ENCODE results near the gene CNP. TPM values are rescaled to one million over a fixed set of nuclear protein-coding genes. Genes with fewer than 3 reads are reported as not detected.

CNP gene
- total RNA-seq = 51.1 TPM
- long read RNA-seq, full-length matches to known transcripts = 117 of 138 reads
- long read RNA-seq, partial matches to known transcripts = 17 of 138 reads
- long read RNA-seq, other reads (novel, unspliced or antisense) = 4 of 138 reads

DNA sequence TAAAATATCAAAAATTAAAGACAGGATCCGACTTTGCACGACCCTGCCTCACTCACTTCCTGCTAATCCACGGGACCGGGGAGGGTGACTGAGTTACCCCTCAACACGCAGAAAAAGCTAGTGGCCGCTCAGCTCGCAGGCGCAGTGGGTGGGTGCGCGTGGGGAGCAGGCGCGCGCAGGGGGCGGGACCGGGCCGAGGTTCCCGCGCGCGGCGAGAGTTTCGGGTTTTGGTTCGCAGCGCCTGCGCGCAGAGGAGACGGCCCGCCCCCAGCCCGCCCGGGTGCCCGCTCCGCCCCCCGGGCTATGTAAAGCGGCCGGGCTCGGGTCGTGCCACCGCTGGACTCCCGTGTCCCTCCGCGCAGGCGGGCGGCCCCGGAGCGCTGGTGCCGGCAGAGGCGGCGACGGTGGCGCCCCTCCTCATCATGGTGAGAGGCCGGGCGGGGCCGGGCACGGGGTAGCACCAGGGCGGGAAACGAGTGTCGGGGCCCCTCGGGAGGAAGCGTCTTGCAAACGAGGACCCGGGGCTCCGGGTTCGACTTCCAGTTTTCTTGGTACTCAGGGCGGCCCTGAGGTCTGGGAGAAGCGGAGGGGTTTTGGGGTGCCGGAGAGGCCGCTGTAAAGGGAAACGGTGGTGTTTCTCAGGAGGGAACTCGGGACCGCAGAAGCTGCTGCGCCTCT is at the start of gene CNP:
TSS of gene CNP (plus strand) at position 333 of the 678 bp plus-strand sequence. CDS start at position 423, 90 bp downstream.
- TF ChIP-seq, protein P1, sequence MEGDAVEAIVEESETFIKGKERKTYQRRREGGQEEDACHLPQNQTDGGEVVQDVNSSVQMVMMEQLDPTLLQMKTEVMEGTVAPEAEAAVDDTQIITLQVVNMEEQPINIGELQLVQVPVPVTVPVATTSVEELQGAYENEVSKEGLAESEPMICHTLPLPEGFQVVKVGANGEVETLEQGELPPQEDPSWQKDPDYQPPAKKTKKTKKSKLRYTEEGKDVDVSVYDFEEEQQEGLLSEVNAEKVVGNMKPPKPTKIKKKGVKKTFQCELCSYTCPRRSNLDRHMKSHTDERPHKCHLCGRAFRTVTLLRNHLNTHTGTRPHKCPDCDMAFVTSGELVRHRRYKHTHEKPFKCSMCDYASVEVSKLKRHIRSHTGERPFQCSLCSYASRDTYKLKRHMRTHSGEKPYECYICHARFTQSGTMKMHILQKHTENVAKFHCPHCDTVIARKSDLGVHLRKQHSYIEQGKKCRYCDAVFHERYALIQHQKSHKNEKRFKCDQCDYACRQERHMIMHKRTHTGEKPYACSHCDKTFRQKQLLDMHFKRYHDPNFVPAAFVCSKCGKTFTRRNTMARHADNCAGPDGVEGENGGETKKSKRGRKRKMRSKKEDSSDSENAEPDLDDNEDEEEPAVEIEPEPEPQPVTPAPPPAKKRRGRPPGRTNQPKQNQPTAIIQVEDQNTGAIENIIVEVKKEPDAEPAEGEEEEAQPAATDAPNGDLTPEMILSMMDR (IDR thresholded peaks at IDR 0.05) = no peak
- Histone ChIP-seq H3K9me3 (no peaks in the 10 kb centered on the region), H3K4me3 (peak within 1 kb of the TSS; percentile 94), H3K27me3 (no peaks in the 10 kb centered on the region), H3K4me1 (peaks cover 16% of the 10 kb centered on the region), H3K27ac (peak within 1 kb of the TSS; percentile 92), H3K36me3 (peaks cover 15% of the 10 kb centered on the region)
- intact Hi-C loops (cut with DNase I) = loop anchor here (10.0 kb wide), 1 partner anchor 148 kb away; the partner anchor contains the start of gene DHX58
- peak; percentile 94 for ATAC-seq
- peak; percentile 96 for DNase-seq

DNA sequence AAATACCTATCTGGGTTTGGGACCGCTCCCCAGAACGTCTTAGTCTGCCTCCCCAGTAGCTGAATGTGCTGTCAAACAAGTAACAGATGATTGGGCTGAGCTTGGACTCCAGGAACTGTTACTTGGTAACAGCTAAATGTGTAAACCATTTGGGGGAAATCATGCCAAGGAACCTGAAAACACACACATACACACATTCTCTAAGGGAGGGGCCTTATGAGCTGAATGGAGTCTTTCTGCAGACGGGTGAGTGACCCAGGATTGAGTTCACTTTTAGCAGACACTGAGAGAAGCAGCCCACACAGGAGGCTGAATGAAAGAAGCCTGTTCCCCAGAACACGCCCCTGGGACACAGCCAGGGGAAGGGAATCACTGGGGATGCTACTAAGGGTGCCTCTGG is 49.4 kb upstream of the CNP start:
- H3K9me3 ChIP-seq = no peaks in the 10 kb centered on the region
- peak overlapping the region; percentile 99 for H3K4me3 ChIP-seq
- TF ChIP-seq, protein P1 (IDR thresholded peaks at IDR 0.05) = no peak
- ATAC-seq = no peak
- H3K27ac ChIP-seq = no peak overlapping the region
- no peaks in the 10 kb centered on the region for H3K27me3 ChIP-seq
- H3K36me3 ChIP-seq = peaks cover 16% of the 10 kb centered on the region
- H3K4me1 ChIP-seq = peaks cover 19% of the 10 kb centered on the region
- DNase-seq = no peak
- intact Hi-C loops (cut with DNase I) = no loop called here

DNA sequence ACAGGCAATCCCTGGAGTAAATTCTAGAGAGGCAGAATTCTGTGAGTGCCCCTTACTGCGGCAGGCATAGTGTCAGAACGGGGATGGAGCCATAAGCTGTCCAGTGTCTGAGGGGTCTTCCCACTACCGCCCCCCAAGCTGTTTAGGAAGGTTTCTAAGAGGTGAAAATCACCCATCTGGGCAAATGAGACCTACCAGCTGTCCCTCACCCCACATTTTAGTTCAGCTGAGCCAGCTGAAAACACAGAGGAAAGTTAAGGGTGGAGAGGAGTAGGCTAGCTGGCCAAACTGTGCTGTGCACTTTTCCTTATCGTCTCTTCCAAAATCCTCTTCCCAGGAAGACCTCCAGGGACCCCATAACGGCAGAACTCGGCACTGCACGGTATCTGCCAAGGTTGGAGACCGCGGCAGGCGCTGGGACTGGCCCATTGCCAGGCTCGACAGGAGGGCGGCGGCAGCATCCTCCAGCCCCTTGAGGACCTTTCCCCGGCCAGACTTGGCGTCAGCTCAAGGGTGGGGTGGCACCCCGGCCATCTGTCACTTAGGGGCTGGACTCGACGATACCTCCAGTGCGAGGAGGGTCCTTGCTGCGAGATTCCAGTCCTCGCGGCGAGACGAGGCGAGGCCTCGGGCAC is 48.8 kb upstream of the CNP start:
- Histone ChIP-seq H3K27ac (peak overlapping the region; percentile 88), H3K9me3 (no peaks in the 10 kb centered on the region), H3K36me3 (peaks cover 10% of the 10 kb centered on the region), H3K4me1 (peaks cover 19% of the 10 kb centered on the region), H3K4me3 (peak overlapping the region; percentile 99), H3K27me3 (no peaks in the 10 kb centered on the region)
- ATAC-seq = peak; percentile 2
- TF ChIP-seq, protein P1 (IDR thresholded peaks at IDR 0.05) = no peak
- peak; percentile 82 for DNase-seq
- intact Hi-C loops (cut with DNase I) = no loop called here

GRCh38 chr17:41918314-41919164 is 48.1 kb upstream of the CNP start, which contains the start of gene ACLY:
Gene ACLY, minus strand, starts transcription at chr17:41918951. Its CDS starts 5,078 bp downstream, at chr17:41913873.
- peak; percentile 98 for ATAC-seq
- peak; percentile 98 for DNase-seq
- H3K27ac ChIP-seq = peak within 1 kb of the TSS; percentile 88
- peak within 1 kb of the TSS; percentile 99 for H3K4me3 ChIP-seq
- TF ChIP-seq, protein P1 (IDR thresholded peaks at IDR 0.05) = no peak
- H3K9me3 ChIP-seq = no peaks in the 10 kb centered on the region
- H3K4me1 ChIP-seq = peaks cover 19% of the 10 kb centered on the region
- intact Hi-C loops (cut with DNase I) = no loop called here
- no peaks in the 10 kb centered on the region for H3K27me3 ChIP-seq
- H3K36me3 ChIP-seq = peaks cover 2% of the 10 kb centered on the region

GRCh38 chr17:41919165-41919817 is 47.3 kb upstream of the CNP start:
- DNase-seq = no peak

More at GRCh38 chr17:41919165-41919817, 47.3 kb upstream of the CNP start:
- Histone ChIP-seq H3K27me3 (no peaks in the 10 kb centered on the region), H3K4me3 (peak overlapping the region; percentile 99), H3K27ac (peak overlapping the region; percentile 65), H3K4me1 (peaks cover 19% of the 10 kb centered on the region), H3K9me3 (no peaks in the 10 kb centered on the region), H3K36me3 (no peaks in the 10 kb centered on the region)
- intact Hi-C loops (cut with DNase I) = no loop called here
- TF ChIP-seq, protein P1 (IDR thresholded peaks at IDR 0.05) = no peak
- peak; percentile 49 for ATAC-seq

Measured in upper lobe of right lung (tissue), 1 donor.